Peyer's patch (tissue), 4 donors: ENCODE measurements around the gene DMTF1. TPM values are rescaled to one million over a fixed set of nuclear protein-coding genes. Genes with fewer than 3 reads are reported as not detected.

Experiments
- DNase-seq, 3 donors: peaks; one replicate each; pipeline ENCODE4 v3.0.0-alpha.2; 2017 to 2019
- H3K27ac ChIP-seq, 4 donors: fragments of 200-600 bp; sonication (generic); one replicate each; pipeline ENCODE4 v1.5.1; 2016 to 2019
- H3K27me3 ChIP-seq, 2 donors: fragments of 200-600 bp; sonication (generic); one replicate each; pipeline ENCODE4 v1.5.1; 2019
- H3K36me3 ChIP-seq, 3 donors: fragments of 200-600 bp; sonication (generic); one replicate each; pipeline ENCODE4 v1.5.1; 2016 to 2019
- H3K4me1 ChIP-seq, 4 donors: fragments of 200-600 bp; sonication (generic); one replicate each; pipeline ENCODE4 v1.5.1; 2016 to 2019
- H3K4me3 ChIP-seq, 4 donors: fragments of 200-600 bp; sonication (generic); 1 replicate in 3 of 4; 2 replicates in 1 of 4; pipeline ENCODE4 v1.5.1; 2016 to 2019; ENCODE audit warnings: mild to moderate bottlenecking in 1 of 4
- H3K9me3 ChIP-seq, 4 donors: fragments of 200-600 bp; sonication (generic); one replicate each; pipeline ENCODE4 v1.5.1; 2016 to 2019; ENCODE audit warnings: mild to moderate bottlenecking in 1 of 4
- POLR2A ChIP-seq, 2 donors: fragments of 450-650 bp; IDR thresholded peaks; one replicate each; pipeline ENCODE4 v1.5.1; 2017; ENCODE audit warnings: antibody characterized with exemption in 2 of 2, mild to moderate bottlenecking in 2 of 2, moderate library complexity in 2 of 2
- total RNA-seq, 4 donors: library from RNA; depleted of rRNA; stranded (reverse); fragments of >200 nt; gene quantifications; one replicate each; pipeline ENCODE4 v1.1.0, GENCODE V29; 2016
- TF ChIP-seq, protein P1 (sequence below), 6 experiments: fragments of 450-650 bp in 4 of 6; fragments of 200-600 bp in 2 of 6; sonication (generic) in 1 of 6; IDR thresholded peaks; one replicate each; pipeline ENCODE4 v1.5.1; 2017 to 2019; ENCODE audit warnings: antibody characterized with exemption in 6 of 6, mild to moderate bottlenecking in 3 of 6, moderate library complexity in 1 of 6

DMTF1 gene
- total RNA-seq, 4 donors from 2014 or later: 107 to 221 (median 154) TPM

DNA sequence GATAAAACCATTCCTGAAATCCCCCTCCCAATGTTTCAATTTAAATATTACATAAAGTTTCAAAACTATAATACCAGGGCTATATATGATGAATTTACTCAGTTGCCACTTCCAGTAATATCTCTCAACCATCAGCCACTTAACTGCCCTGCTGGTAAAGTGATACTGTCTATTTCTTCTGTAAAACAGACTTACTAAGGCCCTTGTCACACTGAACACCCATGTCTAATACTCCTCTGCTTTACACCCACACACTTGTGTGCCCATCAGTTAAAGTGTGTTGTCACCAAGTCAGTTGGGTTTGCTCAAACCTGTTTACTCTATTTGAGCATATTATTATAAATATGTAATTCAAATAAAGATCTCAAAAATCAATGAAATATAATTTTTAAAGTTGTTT, 29.1 kb upstream of the DMTF1 start:
- TF ChIP-seq, protein P1, sequence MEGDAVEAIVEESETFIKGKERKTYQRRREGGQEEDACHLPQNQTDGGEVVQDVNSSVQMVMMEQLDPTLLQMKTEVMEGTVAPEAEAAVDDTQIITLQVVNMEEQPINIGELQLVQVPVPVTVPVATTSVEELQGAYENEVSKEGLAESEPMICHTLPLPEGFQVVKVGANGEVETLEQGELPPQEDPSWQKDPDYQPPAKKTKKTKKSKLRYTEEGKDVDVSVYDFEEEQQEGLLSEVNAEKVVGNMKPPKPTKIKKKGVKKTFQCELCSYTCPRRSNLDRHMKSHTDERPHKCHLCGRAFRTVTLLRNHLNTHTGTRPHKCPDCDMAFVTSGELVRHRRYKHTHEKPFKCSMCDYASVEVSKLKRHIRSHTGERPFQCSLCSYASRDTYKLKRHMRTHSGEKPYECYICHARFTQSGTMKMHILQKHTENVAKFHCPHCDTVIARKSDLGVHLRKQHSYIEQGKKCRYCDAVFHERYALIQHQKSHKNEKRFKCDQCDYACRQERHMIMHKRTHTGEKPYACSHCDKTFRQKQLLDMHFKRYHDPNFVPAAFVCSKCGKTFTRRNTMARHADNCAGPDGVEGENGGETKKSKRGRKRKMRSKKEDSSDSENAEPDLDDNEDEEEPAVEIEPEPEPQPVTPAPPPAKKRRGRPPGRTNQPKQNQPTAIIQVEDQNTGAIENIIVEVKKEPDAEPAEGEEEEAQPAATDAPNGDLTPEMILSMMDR (IDR thresholded peaks at IDR 0.05): no peak
- TF ChIP-seq POLR2A (IDR thresholded peaks at IDR 0.05): no peak
- no peaks in the 10 kb centered on the region for H3K9me3 ChIP-seq
- H3K4me3 ChIP-seq: no peak overlapping the region
- no peaks in the 10 kb centered on the region for H3K27me3 ChIP-seq
- DNase-seq: no peak
- no peaks in the 10 kb centered on the region for H3K4me1 ChIP-seq
- no peak overlapping the region for H3K27ac ChIP-seq
- no peaks in the 10 kb centered on the region for H3K36me3 ChIP-seq

DNA sequence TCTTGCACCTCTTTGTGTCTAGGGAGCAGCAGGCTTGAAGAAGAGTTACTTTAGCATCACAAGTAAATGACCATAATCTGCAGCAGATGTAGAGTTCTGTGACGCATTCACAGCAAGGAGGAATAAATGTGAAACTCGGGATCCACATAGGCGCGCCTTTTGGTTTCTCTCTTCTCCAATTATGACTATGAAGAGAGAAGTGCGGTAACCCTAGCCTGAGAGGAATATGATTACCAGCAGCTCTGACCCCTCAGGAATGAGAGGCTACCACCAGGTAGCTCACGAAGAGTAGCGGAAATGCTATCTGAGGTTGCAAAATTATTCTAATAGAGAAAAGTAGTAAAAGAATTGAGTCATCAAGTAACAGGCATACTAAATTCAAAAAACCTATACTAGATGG, 25.2 kb upstream of the DMTF1 start:
- Histone ChIP-seq H3K27me3 (no peaks in the 10 kb centered on the region), H3K9me3 (no peaks in the 10 kb centered on the region), H3K36me3 (no peaks in the 10 kb centered on the region), H3K4me3 (no peak overlapping the region), H3K4me1 (no peaks in the 10 kb centered on the region), H3K27ac (no peak overlapping the region)
- no peak for TF ChIP-seq POLR2A (IDR thresholded peaks at IDR 0.05)
- TF ChIP-seq, protein P1 (IDR thresholded peaks at IDR 0.05): no peak
- no peak for DNase-seq

- no peak for TF ChIP-seq POLR2A (IDR thresholded peaks at IDR 0.05)
- TF ChIP-seq, protein P1 (IDR thresholded peaks at IDR 0.05): no peak
- no peak overlapping the region for H3K27ac ChIP-seq
- H3K27me3 ChIP-seq: no peaks in the 10 kb centered on the region
- no peak overlapping the region for H3K4me3 ChIP-seq
- no peaks in the 10 kb centered on the region for H3K9me3 ChIP-seq
- DNase-seq: no peak
- no peaks in the 10 kb centered on the region for H3K36me3 ChIP-seq
- no peaks in the 10 kb centered on the region for H3K4me1 ChIP-seq
Observed at GRCh38 chr7:87128861-87129267, 23.4 kb upstream of the DMTF1 start.

GRCh38 chr7:87129332-87129731, 22.9 kb upstream of the DMTF1 start:
- no peak for TF ChIP-seq POLR2A (IDR thresholded peaks at IDR 0.05)
- TF ChIP-seq, protein P1 (IDR thresholded peaks at IDR 0.05): no peak
- H3K27me3 ChIP-seq: no peaks in the 10 kb centered on the region
- no peaks in the 10 kb centered on the region for H3K36me3 ChIP-seq
- no peak overlapping the region for H3K27ac ChIP-seq
- H3K9me3 ChIP-seq: no peaks in the 10 kb centered on the region
- no peak overlapping the region for H3K4me3 ChIP-seq
- no peak for DNase-seq
- H3K4me1 ChIP-seq: no peaks in the 10 kb centered on the region

DNA sequence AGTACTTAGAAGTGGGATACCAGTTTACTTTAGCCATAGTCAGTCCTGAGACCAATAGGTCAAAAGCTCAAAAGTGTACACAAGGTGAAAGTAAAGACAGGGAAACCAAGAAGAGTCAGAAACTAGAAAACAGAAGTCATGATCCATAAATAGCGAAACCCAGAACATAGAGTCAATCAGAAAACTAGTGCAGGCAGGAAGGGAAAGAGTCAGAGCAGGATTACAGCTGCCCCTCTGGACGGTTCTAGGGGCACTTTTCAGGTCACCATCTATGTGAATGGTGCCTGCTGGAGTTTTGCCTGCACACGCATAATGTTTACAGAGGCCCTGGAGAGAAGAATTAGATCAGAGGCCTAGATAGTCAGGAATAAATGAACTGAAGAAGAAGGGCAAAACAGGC, 22.4 kb upstream of the DMTF1 start:
- Histone ChIP-seq H3K4me3 (no peak overlapping the region), H3K27me3 (no peaks in the 10 kb centered on the region), H3K9me3 (no peaks in the 10 kb centered on the region), H3K4me1 (no peaks in the 10 kb centered on the region), H3K27ac (no peak overlapping the region), H3K36me3 (no peaks in the 10 kb centered on the region)
- DNase-seq: no peak
- TF ChIP-seq, protein P1 (IDR thresholded peaks at IDR 0.05): no peak
- no peak for TF ChIP-seq POLR2A (IDR thresholded peaks at IDR 0.05)

GRCh38 chr7:87131771-87132170, 20.5 kb upstream of the DMTF1 start:
- no peaks in the 10 kb centered on the region for H3K9me3 ChIP-seq
- H3K4me3 ChIP-seq: no peak overlapping the region
- H3K27me3 ChIP-seq: no peaks in the 10 kb centered on the region
- no peak overlapping the region for H3K27ac ChIP-seq
- TF ChIP-seq, protein P1 (IDR thresholded peaks at IDR 0.05): no peak
- TF ChIP-seq POLR2A (IDR thresholded peaks at IDR 0.05): no peak
- H3K36me3 ChIP-seq: no peaks in the 10 kb centered on the region
- no peak for DNase-seq
- no peaks in the 10 kb centered on the region for H3K4me1 ChIP-seq
